Tibial artery (tissue), 4 donors: ENCODE measurements around the gene LSS.

ENCODE experiments used
- DNase-seq, 2 donors: peaks; one replicate each; pipeline ENCODE4 v3.0.0-alpha.2; 2019
- H3K27ac ChIP-seq, 2 donors: fragments of 200-600 bp; sonication (generic) in 1 of 2; 1 replicate in 1 of 2; 2 replicates in 1 of 2; pipeline ENCODE4 v1.5.1; 2018 to 2019; ENCODE audit warnings: mild to moderate bottlenecking in 1 of 2
- H3K27me3 ChIP-seq, 2 donors: fragments of 200-600 bp; sonication (generic) in 1 of 2; one replicate each; pipeline versions ENCODE4 v1.5.1 to v1.6.0; 2016 to 2019
- H3K36me3 ChIP-seq, 3 donors: fragments of 200-600 bp; sonication (generic) in 2 of 3; one replicate each; pipeline ENCODE4 v1.5.1; 2016 to 2019; ENCODE audit warnings: mild to moderate bottlenecking in 2 of 3
- H3K4me1 ChIP-seq, 4 donors: fragments of 200-600 bp; sonication (generic) in 2 of 4; 1 replicate in 3 of 4; 2 replicates in 1 of 4; pipeline ENCODE4 v1.5.1; 2016 to 2019
- H3K4me3 ChIP-seq, 2 donors: fragments of 200-600 bp; sonication (generic) in 1 of 2; 1 replicate in 1 of 2; 2 replicates in 1 of 2; pipeline ENCODE4 v1.5.1; 2018 to 2019; ENCODE audit warnings: mild to moderate bottlenecking in 2 of 2
- H3K9me3 ChIP-seq, 3 donors: fragments of 200-600 bp; sonication (generic) in 1 of 3; one replicate each; pipeline ENCODE4 v1.5.1; 2016 to 2019
- CTCF ChIP-seq, 2 experiments: fragments of 200-600 bp in 1 of 2; fragments of 450-650 bp in 1 of 2; IDR thresholded peaks; one replicate each; pipeline ENCODE4 v1.5.1; 2017 to 2019; ENCODE audit warnings: antibody characterized with exemption in 2 of 2, mild to moderate bottlenecking in 1 of 2, moderate library complexity in 1 of 2
- intact Hi-C: fragments of 100-400 bp; cut with DNase I; formaldehyde crosslinking; loops from one replicate; pipeline ENCODE4 v1.15.0; 2023; ENCODE audit warnings: low total_unique reads

LSS gene

GRCh38 chr21:46154955-46155513 lies 73.5 kb downstream of the LSS start:
- peaks cover 0 to 17% of the 10 kb centered on the region in 2 donors for H3K27me3 ChIP-seq
- DNase-seq: peak; percentile 12 to 59
- TF ChIP-seq CTCF (IDR thresholded peaks at IDR 0.05): no peak
- peaks cover 0 to 12% (median 6%) of the 10 kb centered on the region in 4 donors for H3K4me1 ChIP-seq
- no peak overlapping the region for H3K27ac ChIP-seq
- intact Hi-C loops: no loop called here
- no peak overlapping the region for H3K4me3 ChIP-seq
- H3K36me3 ChIP-seq: peaks cover 0 to 14% (median 0%) of the 10 kb centered on the region in 3 donors
- no peaks in the 10 kb centered on the region for H3K9me3 ChIP-seq

GRCh38 chr21:46154155-46154954 lies 74.2 kb downstream of the LSS start:
- TF ChIP-seq CTCF (IDR thresholded peaks at IDR 0.05): no peak
- H3K4me3 ChIP-seq: no peak overlapping the region
- H3K36me3 ChIP-seq: peaks cover 0 to 8% (median 0%) of the 10 kb centered on the region in 3 donors
- no peaks in the 10 kb centered on the region for H3K9me3 ChIP-seq
- peaks cover 0 to 17% of the 10 kb centered on the region in 2 donors for H3K27me3 ChIP-seq
- H3K4me1 ChIP-seq: peaks cover 0 to 12% (median 6%) of the 10 kb centered on the region in 4 donors
- peak; percentile 17 to 62 for DNase-seq
- H3K27ac ChIP-seq: no peak overlapping the region
- intact Hi-C loops: no loop called here

- peak; percentile 36 to 51 for TF ChIP-seq CTCF (IDR thresholded peaks at IDR 0.05)
- Histone ChIP-seq H3K4me3 (no peak overlapping the region), H3K4me1 (peaks cover 0 to 12% (median 6%) of the 10 kb centered on the region in 4 donors), H3K27me3 (peaks cover 0 to 17% of the 10 kb centered on the region in 2 donors), H3K9me3 (no peaks in the 10 kb centered on the region), H3K36me3 (peaks cover 0 to 8% (median 0%) of the 10 kb centered on the region in 3 donors), H3K27ac (no peak overlapping the region)
- intact Hi-C loops: no loop called here
- DNase-seq: peak; percentile 20 to 73
Measured at GRCh38 chr21:46153247-46154154, 75.1 kb downstream of the LSS start.

- H3K4me3 ChIP-seq: no peak overlapping the region
- H3K9me3 ChIP-seq: no peaks in the 10 kb centered on the region
- TF ChIP-seq CTCF (IDR thresholded peaks at IDR 0.05): no peak
- H3K4me1 ChIP-seq: peaks cover 0 to 12% (median 6%) of the 10 kb centered on the region in 4 donors
- H3K27ac ChIP-seq: no peak overlapping the region
- peaks cover 0 to 2% (median 0%) of the 10 kb centered on the region in 3 donors for H3K36me3 ChIP-seq
- peaks cover 0 to 17% of the 10 kb centered on the region in 2 donors for H3K27me3 ChIP-seq
- intact Hi-C loops: no loop called here
- DNase-seq: peak; percentile 4 to 64
Measured at GRCh38 chr21:46152927-46153246, 75.7 kb downstream of the LSS start.
